ENCODE data around the gene MRTFA.

MRTFA gene

DNA sequence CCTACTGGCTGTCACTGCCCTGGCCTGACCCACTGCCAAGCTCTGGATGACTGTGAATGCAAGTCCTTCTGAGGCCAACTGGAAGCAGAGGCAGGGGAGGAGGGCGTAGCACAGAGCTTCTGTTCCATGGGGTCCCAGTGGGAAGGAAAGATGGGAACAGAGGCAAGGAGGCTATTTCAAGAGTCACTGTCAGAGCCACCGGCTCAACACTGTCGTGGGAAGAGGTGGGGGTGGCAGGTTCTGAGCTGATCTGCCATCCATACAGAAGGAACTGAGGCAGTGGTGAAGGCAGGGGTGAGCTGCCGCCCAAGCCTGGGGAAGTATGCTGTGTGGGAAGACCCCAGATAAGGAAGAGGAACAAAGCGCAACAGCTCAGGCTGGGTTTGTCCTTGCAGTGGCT is 211.4 kb downstream of the MRTFA start:
- H3K36me3 ChIP-seq (ENCODE audit: control insufficient read depth, insufficient read depth, low read length), result peaks cover 100% of the 10 kb centered on the region
- H3K27me3 ChIP-seq (replicated peaks; ENCODE audit: control insufficient read depth, insufficient read depth, low read length, poor library complexity, severe bottlenecking), result no peaks in the 10 kb centered on the region

DNA sequence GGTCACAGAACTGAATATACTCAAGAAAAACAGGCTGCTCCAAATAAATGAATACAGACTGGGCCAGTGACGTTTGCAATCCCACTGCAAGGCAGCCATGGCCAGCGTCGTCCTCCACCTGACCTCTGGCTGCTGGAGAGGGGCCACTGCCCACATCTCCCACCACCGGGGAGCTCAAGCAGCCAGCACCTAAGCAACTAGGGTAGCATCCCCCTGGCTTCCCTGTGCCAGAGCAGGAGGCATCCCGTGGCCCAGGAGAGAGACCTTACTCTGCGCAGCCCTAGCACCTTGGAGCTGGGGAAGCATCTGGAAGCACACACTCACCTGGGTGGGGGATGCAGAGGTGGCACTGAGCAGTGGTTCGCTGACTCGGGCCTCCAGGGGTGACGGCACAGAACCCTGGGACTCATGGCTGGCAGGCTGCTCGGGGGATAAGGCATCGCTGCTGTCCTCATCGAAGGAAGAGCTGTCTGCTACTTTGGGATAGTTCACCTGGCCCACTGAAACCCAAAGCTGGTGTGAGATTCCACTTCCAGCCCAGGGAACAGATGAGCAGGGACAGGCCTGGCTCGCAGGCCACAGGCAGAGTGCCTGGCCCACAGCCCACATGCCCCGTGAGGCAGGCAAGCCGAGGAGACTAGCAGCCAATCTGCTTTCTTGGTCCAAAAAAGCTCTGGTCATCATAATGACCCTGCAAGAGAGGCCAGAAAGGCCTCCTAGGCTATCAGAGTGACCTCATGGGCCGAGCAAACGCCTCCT is 212.5 kb downstream of the MRTFA start:
- H3K27ac ChIP-seq (ENCODE audit: insufficient read depth, low read length, poor library complexity, severe bottlenecking), result no peak overlapping the region
- H3K9me3 ChIP-seq (ENCODE audit: control insufficient read depth, low read length), result no peaks in the 10 kb centered on the region
- no peaks in the 10 kb centered on the region for H3K4me1 ChIP-seq (ENCODE audit: control insufficient read depth, insufficient read depth, low read length, poor library complexity, severe bottlenecking)
- no peak overlapping the region for H3K4me3 ChIP-seq (ENCODE audit: insufficient read depth, low read depth, low read length, poor library complexity, severe bottlenecking)
- H3K27me3 ChIP-seq (replicated peaks; ENCODE audit: control insufficient read depth, insufficient read depth, low read length, poor library complexity, severe bottlenecking), result no peaks in the 10 kb centered on the region
- DNase-seq, result no peak
- peaks cover 100% of the 10 kb centered on the region for H3K36me3 ChIP-seq (ENCODE audit: control insufficient read depth, insufficient read depth, low read length)

More for the DNA sequence above, 211.4 kb downstream of the MRTFA start:
- no peaks in the 10 kb centered on the region for H3K4me1 ChIP-seq (ENCODE audit: control insufficient read depth, insufficient read depth, low read length, poor library complexity, severe bottlenecking)
- no peaks in the 10 kb centered on the region for H3K9me3 ChIP-seq (ENCODE audit: control insufficient read depth, low read length)
- H3K4me3 ChIP-seq (ENCODE audit: insufficient read depth, low read depth, low read length, poor library complexity, severe bottlenecking), result no peak overlapping the region
- H3K27ac ChIP-seq (ENCODE audit: insufficient read depth, low read length, poor library complexity, severe bottlenecking), result no peak overlapping the region
- no peak for DNase-seq

DNA sequence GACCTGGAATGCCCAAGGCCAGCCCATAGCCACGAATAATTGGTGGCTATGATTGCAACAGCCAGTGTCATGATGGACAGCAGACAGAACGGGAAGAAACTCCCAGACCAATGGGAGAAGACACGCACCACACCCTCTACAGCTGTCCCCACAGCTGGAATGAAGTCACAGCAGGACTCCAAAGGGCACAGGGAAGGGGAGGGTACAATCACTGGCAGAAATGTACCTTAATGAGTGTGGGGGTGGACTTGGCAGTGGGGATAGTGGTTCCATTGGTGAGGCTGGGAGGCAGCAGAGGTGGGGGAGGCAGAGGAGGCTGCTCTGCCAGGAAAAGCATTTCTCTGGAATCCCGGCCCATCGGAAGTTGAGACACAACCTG is 213.2 kb downstream of the MRTFA start:
- no peaks in the 10 kb centered on the region for H3K9me3 ChIP-seq (ENCODE audit: control insufficient read depth, low read length)
- H3K27me3 ChIP-seq (replicated peaks; ENCODE audit: control insufficient read depth, insufficient read depth, low read length, poor library complexity, severe bottlenecking), result no peaks in the 10 kb centered on the region
- H3K27ac ChIP-seq (ENCODE audit: insufficient read depth, low read length, poor library complexity, severe bottlenecking), result no peak overlapping the region
- no peak for DNase-seq
- H3K36me3 ChIP-seq (ENCODE audit: control insufficient read depth, insufficient read depth, low read length), result peaks cover 100% of the 10 kb centered on the region
- H3K4me3 ChIP-seq (ENCODE audit: insufficient read depth, low read depth, low read length, poor library complexity, severe bottlenecking), result no peak overlapping the region
- no peaks in the 10 kb centered on the region for H3K4me1 ChIP-seq (ENCODE audit: control insufficient read depth, insufficient read depth, low read length, poor library complexity, severe bottlenecking)

DNA sequence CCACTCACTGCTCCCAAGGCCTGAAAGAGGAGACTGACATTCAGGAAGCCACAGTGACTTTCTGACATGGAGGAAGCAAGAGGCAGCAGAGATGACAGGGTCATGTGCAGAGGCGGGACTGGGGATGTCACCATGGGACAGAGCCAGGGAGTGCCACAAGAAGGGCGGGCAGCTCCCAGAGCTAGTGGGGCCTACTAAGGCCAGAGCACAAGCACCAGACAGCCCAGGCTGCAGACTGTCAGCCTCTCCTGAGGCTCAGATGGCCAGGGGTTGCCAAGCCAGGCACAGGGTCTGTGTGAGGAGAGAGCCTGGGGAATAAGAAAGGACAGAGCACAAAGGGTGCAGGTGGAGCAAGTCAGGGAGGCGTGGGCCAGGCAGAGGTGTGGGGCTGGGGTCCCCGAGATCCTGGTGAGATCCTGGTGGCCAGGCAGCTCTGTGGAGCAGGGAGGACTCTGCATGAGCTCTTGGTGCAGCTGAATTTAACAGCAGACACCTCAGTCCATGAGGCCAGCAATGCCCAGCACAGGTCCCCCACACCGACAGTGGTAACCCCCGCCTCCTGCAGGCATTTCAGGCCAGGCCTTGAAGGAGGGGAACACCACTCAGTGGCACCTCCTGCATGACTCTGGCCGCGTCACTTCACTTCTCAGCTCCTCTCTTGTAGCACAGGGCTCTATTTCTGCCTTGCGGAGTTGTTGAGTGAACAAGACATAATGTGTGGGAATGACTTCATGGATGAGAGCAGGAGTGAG is 213.8 kb downstream of the MRTFA start:
- DNase-seq, result no peak
- H3K27me3 ChIP-seq (replicated peaks; ENCODE audit: control insufficient read depth, insufficient read depth, low read length, poor library complexity, severe bottlenecking), result no peaks in the 10 kb centered on the region
- no peak overlapping the region for H3K4me3 ChIP-seq (ENCODE audit: insufficient read depth, low read depth, low read length, poor library complexity, severe bottlenecking)
- peaks cover 100% of the 10 kb centered on the region for H3K36me3 ChIP-seq (ENCODE audit: control insufficient read depth, insufficient read depth, low read length)
- H3K9me3 ChIP-seq (ENCODE audit: control insufficient read depth, low read length), result no peaks in the 10 kb centered on the region
- H3K27ac ChIP-seq (ENCODE audit: insufficient read depth, low read length, poor library complexity, severe bottlenecking), result no peak overlapping the region
- no peaks in the 10 kb centered on the region for H3K4me1 ChIP-seq (ENCODE audit: control insufficient read depth, insufficient read depth, low read length, poor library complexity, severe bottlenecking)

DNA sequence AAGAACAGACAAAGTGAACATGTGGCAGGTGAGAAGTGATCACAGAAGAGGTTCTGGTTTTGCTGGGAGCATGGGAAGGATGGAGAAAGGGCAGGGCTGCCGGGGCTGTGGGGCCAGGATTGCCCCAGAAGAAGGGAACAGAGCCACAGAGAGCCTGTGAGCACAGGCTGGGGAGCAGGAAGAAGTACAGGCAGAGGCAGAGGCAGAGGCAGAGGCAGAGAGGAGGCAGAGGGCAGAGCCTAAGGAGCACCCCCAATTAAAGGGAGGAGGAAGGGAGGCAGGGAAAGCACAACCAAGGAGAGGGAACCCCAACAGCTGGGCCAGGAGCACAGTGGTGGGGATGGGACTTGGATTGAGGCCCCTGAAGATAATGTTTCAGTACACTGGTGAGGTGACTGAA is 214.6 kb downstream of the MRTFA start:
- H3K36me3 ChIP-seq (ENCODE audit: control insufficient read depth, insufficient read depth, low read length), result peaks cover 100% of the 10 kb centered on the region
- no peaks in the 10 kb centered on the region for H3K4me1 ChIP-seq (ENCODE audit: control insufficient read depth, insufficient read depth, low read length, poor library complexity, severe bottlenecking)
- H3K27ac ChIP-seq (ENCODE audit: insufficient read depth, low read length, poor library complexity, severe bottlenecking), result no peak overlapping the region
- no peak for DNase-seq
- H3K27me3 ChIP-seq (replicated peaks; ENCODE audit: control insufficient read depth, insufficient read depth, low read length, poor library complexity, severe bottlenecking), result no peaks in the 10 kb centered on the region
- H3K4me3 ChIP-seq (ENCODE audit: insufficient read depth, low read depth, low read length, poor library complexity, severe bottlenecking), result no peak overlapping the region
- H3K9me3 ChIP-seq (ENCODE audit: control insufficient read depth, low read length), result no peaks in the 10 kb centered on the region

DNA sequence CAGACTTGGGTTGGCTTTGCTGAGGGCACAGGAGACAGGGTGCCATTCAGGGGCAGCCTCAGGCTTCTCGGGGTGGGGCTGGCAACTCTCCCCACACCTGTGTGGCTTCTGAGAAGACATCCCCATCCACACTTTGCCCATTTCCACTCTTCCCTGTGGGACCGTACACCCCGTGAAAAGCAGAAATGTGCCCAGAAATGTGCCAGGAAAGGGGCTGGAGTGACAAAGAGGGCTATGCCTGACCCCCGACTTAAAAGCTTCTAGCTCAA is 215.5 kb downstream of the MRTFA start:
- Histone ChIP-seq H3K4me1 (ENCODE audit: control insufficient read depth, insufficient read depth, low read length, poor library complexity, severe bottlenecking) (peaks cover under 1% of the 10 kb centered on the region), H3K27ac (ENCODE audit: insufficient read depth, low read length, poor library complexity, severe bottlenecking) (no peak overlapping the region), H3K4me3 (ENCODE audit: insufficient read depth, low read depth, low read length, poor library complexity, severe bottlenecking) (no peak overlapping the region), H3K27me3 (replicated peaks; ENCODE audit: control insufficient read depth, insufficient read depth, low read length, poor library complexity, severe bottlenecking) (no peaks in the 10 kb centered on the region), H3K36me3 (ENCODE audit: control insufficient read depth, insufficient read depth, low read length) (peaks cover 100% of the 10 kb centered on the region), H3K9me3 (ENCODE audit: control insufficient read depth, low read length) (no peaks in the 10 kb centered on the region)
- no peak for DNase-seq

DNA sequence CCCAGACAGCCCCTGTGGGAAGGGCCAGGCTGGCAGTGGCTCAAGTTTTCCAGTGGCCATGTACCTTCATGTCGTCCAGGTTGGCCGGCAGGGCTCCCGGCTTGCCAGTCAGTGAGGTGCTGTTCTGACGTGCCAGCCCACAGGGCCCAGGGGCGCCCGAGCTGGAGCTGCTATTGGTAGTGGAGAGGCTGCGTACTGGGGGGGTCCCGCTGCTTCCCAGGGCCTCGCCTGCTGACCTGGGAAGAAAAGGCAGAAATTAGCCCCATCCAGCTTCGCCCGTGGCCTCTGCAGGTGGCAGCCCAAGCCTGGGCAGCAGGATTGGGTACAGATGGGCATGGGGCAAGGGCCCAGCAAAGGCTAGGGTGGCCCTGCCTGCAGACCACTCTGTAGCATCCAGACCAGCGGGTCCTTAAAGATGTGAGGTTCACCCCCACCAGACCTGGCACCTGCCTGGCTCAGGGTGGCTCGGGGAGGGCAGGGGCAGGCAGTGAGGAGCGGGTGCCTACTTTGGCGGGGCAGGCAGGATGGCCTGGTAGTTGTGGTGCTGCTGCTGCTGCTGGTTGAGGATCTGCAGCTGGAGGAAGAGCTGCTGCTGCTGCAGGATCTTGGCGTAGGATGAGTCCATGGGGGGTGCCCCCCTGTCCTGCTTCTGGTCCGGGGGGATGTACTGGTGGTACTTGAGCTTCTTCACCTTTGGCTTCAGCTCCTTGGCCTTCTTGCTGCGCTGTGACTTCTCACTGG is 216.0 kb downstream of the MRTFA start:
- no peak overlapping the region for H3K4me3 ChIP-seq (ENCODE audit: insufficient read depth, low read depth, low read length, poor library complexity, severe bottlenecking)
- H3K9me3 ChIP-seq (ENCODE audit: control insufficient read depth, low read length), result no peaks in the 10 kb centered on the region
- no peaks in the 10 kb centered on the region for H3K27me3 ChIP-seq (replicated peaks; ENCODE audit: control insufficient read depth, insufficient read depth, low read length, poor library complexity, severe bottlenecking)
- peaks cover 5% of the 10 kb centered on the region for H3K4me1 ChIP-seq (ENCODE audit: control insufficient read depth, insufficient read depth, low read length, poor library complexity, severe bottlenecking)
- no peak for DNase-seq
- H3K27ac ChIP-seq (ENCODE audit: insufficient read depth, low read length, poor library complexity, severe bottlenecking), result no peak overlapping the region
- H3K36me3 ChIP-seq (ENCODE audit: control insufficient read depth, insufficient read depth, low read length), result peaks cover 95% of the 10 kb centered on the region

DNA sequence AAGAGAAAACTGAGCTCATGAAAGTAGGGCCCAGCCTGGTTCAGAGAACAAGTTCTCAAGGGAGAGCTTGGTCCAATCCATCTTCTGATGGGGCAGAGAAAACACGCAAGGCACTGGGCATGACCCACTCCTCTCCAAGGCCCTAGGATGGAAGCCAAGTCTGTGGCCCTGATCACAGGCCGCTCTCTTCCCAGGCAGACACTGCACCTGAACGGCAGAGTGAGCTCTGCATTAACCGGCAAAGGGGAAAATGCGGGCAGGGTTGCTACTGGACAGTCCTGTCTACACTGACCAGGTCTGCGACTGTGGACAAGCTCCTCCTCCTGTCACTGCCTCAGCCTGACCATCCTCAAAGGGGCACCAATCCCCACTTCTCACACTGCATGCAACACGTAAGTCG is 216.8 kb downstream of the MRTFA start:
- no peaks in the 10 kb centered on the region for H3K9me3 ChIP-seq (ENCODE audit: control insufficient read depth, low read length)
- no peak overlapping the region for H3K4me3 ChIP-seq (ENCODE audit: insufficient read depth, low read depth, low read length, poor library complexity, severe bottlenecking)
- peaks cover 87% of the 10 kb centered on the region for H3K36me3 ChIP-seq (ENCODE audit: control insufficient read depth, insufficient read depth, low read length)
- H3K27ac ChIP-seq (ENCODE audit: insufficient read depth, low read length, poor library complexity, severe bottlenecking), result no peak overlapping the region
- peaks cover 8% of the 10 kb centered on the region for H3K4me1 ChIP-seq (ENCODE audit: control insufficient read depth, insufficient read depth, low read length, poor library complexity, severe bottlenecking)
- no peak for DNase-seq
- no peaks in the 10 kb centered on the region for H3K27me3 ChIP-seq (replicated peaks; ENCODE audit: control insufficient read depth, insufficient read depth, low read length, poor library complexity, severe bottlenecking)

DNA sequence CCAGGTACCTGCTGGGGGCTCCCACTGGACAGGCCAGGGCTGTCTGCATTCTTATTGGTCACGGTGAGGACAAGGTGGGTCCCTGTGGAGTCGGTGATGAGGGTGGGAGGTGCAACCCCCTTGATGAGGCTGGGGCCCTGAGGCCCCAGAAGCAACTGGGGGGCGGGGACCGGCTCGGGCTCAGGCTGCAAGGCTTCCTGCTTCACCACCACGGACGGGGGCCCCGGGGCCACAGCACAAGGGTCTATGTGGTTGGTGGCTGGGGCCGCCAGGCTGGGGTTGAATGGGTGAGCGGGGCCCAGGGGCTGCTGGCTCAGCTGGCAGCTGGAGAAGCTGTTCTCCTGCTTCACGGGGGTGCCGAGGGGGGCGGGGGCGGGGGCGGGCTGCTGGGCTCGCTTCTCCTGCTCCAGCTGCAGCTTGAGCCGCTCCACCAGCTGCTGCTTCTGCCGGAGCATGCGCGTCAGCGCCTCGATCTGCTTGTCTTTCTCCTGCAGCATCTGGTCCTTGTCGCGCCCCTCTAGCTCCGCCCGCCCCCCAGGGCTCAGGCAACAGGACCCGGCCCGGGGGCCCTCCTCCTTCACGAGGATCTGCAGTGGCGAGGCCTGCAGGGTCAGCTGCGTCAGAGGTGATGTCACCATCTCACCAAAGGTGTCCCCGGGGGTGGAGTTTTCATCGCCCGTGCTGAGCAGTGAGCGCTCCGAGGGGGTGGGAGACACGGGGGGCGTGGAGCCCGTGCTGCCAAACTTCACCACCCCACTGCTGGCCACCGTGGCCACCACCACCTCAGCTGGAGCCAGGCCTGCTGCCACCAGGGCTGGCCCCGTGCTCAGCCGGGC is 217.9 kb downstream of the MRTFA start:
- Histone ChIP-seq H3K27ac (ENCODE audit: insufficient read depth, low read length, poor library complexity, severe bottlenecking) (no peak overlapping the region), H3K36me3 (ENCODE audit: control insufficient read depth, insufficient read depth, low read length) (peaks cover 80% of the 10 kb centered on the region), H3K9me3 (ENCODE audit: control insufficient read depth, low read length) (no peaks in the 10 kb centered on the region), H3K4me1 (ENCODE audit: control insufficient read depth, insufficient read depth, low read length, poor library complexity, severe bottlenecking) (peaks cover 8% of the 10 kb centered on the region), H3K4me3 (ENCODE audit: insufficient read depth, low read depth, low read length, poor library complexity, severe bottlenecking) (no peak overlapping the region), H3K27me3 (replicated peaks; ENCODE audit: control insufficient read depth, insufficient read depth, low read length, poor library complexity, severe bottlenecking) (no peaks in the 10 kb centered on the region)
- DNase-seq, result no peak
